Testis (tissue), 3 donors: ENCODE data around the gene AFAP1. TPM values are rescaled to one million over a fixed set of nuclear protein-coding genes. Genes with fewer than 3 reads are reported as not detected.

Source experiments
- DNase-seq: peaks from one replicate; pipeline ENCODE4 v3.0.0-alpha.2; 2019
- H3K27ac ChIP-seq, 2 donors: fragments of 200-600 bp; sonication (generic); one replicate each; pipeline ENCODE4 v1.5.1; 2019
- H3K27me3 ChIP-seq: fragments of 200-600 bp; sonication (generic); one replicate; pipeline ENCODE4 v1.5.1; 2019
- H3K36me3 ChIP-seq: fragments of 200-600 bp; sonication (generic); one replicate; pipeline ENCODE4 v1.5.1; 2017; ENCODE audit warnings: low read depth; ENCODE audit errors: missing control alignments
- H3K4me1 ChIP-seq: fragments of 200-600 bp; sonication (generic); one replicate; pipeline ENCODE4 v1.5.1; 2019
- H3K4me3 ChIP-seq, 2 donors: fragments of 200-600 bp; sonication (generic); one replicate each; pipeline ENCODE4 v1.5.1; 2017 to 2019
- H3K9me3 ChIP-seq: fragments of 200-600 bp; sonication (generic); one replicate; pipeline ENCODE4 v1.5.1; 2017
- POLR2A ChIP-seq: fragments of 450-650 bp; IDR thresholded peaks from one replicate; pipeline ENCODE4 v1.6.1; 2017; ENCODE audit warnings: antibody characterized with exemption, mild to moderate bottlenecking, moderate library complexity
- WGBS, 2 donors: methylation state at CpG; one replicate each; pipeline ENCODE4 v1.1.5; 2018; 5-methylcytosine and 5-hydroxymethylcytosine counted together
- intact Hi-C: fragments of 100-400 bp; cut with DNase I; formaldehyde crosslinking; loops from one replicate; pipeline ENCODE4 v1.15.1; 2023; ENCODE audit warnings: low total_unique reads
- polyA plus RNA-seq: library from polyadenylated mRNA; stranded (reverse); fragments of 350-450 nt; fragmentation: Illumina TruSeq; extraction: RNeasy Lipid Tissue Mini Kit (QIAGEN cat#74804); gene quantifications from one replicate; pipeline ENCODE4 v1.2.3, GENCODE V29; 2014; ENCODE audit warnings: low read depth, low replicate concordance; ENCODE audit not compliant: insufficient read depth
- total RNA-seq, 2 donors: library from RNA; depleted of rRNA; stranded (reverse); fragments of >200 nt; gene quantifications; one replicate each; pipeline ENCODE4 v1.2.3, GENCODE V29; 2016
- TF ChIP-seq, protein P1 (sequence below), 3 experiments: fragments of 450-650 bp in 2 of 3; fragments of 200-600 bp in 1 of 3; sonication (generic) in 1 of 3; IDR thresholded peaks; one replicate each; pipeline ENCODE4 v1.5.1; 2016 to 2019; ENCODE audit warnings: antibody characterized with exemption in 3 of 3, mild to moderate bottlenecking in 2 of 3, moderate library complexity in 1 of 3

Gene AFAP1
- total and polyA plus RNA-seq, 3 donors from 2014 or later, result 23.1 to 52.4 (median 51.4) TPM

DNA sequence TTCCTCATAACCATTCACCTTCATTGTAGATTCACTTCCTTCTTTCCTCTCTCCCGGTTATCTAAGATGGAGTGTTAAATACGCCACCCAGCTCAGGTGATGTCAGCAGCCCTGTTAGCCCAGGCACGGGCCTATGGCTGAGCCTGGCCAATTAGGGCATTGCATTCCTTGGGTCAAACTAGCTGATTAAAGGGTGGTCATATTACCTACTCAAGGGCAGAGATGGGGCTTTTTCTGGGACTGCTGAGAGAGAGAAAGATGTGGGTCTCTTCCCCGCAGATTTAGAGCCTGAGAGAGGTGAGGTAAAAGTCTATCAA is 39.9 kb upstream of the AFAP1 start:
- no peaks in the 10 kb centered on the region for H3K27me3 ChIP-seq
- no peak for DNase-seq
- no peaks in the 10 kb centered on the region for H3K4me1 ChIP-seq
- no peaks in the 10 kb centered on the region for H3K9me3 ChIP-seq
- WGBS, 2 donors, result 88 to 91% methylated on average over 4 of the region's 4 CpGs
- no peak overlapping the region for H3K27ac ChIP-seq
- H3K4me3 ChIP-seq, result no peak overlapping the region
- no peaks in the 10 kb centered on the region for H3K36me3 ChIP-seq
- intact Hi-C loops, result no loop called here
- TF ChIP-seq POLR2A, result no peak
- TF ChIP-seq, protein P1, sequence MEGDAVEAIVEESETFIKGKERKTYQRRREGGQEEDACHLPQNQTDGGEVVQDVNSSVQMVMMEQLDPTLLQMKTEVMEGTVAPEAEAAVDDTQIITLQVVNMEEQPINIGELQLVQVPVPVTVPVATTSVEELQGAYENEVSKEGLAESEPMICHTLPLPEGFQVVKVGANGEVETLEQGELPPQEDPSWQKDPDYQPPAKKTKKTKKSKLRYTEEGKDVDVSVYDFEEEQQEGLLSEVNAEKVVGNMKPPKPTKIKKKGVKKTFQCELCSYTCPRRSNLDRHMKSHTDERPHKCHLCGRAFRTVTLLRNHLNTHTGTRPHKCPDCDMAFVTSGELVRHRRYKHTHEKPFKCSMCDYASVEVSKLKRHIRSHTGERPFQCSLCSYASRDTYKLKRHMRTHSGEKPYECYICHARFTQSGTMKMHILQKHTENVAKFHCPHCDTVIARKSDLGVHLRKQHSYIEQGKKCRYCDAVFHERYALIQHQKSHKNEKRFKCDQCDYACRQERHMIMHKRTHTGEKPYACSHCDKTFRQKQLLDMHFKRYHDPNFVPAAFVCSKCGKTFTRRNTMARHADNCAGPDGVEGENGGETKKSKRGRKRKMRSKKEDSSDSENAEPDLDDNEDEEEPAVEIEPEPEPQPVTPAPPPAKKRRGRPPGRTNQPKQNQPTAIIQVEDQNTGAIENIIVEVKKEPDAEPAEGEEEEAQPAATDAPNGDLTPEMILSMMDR (IDR thresholded peaks at IDR 0.05), result no peak

DNA sequence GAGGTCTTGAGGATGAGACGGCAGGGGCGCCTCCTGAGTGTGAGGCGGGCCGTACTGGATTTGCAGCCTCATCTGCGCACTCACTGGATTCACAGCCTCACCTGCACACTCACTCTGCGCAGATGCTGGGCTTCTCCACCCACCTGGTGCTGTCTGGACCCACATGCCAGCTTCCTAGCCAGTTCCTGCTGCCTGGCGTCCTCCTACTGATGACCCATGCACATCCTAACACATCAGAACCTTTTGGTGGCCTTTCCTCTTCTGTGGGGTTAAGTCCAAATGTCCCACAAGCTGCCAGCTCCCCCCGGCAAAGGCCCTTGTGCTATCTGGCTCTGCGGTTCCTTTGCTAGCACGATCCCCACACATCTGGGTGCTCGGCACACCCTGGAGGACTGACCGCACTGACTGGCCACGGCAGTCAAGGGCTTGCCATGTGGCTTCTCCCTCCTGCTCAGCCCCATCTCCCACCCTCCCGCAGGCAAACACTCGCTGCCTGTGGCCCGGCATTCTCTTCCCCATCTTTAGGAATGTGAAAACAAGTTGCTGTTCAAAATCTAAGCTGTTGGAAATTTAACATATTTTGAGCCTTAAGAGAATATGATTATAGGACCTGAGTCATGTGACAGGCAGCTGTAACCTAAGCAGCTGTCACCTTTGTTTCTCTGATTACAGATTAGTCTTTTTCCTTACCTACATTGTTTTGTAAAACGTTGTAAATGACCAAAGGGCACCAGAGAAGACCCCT is 39.4 kb upstream of the AFAP1 start:
- intact Hi-C loops, result no loop called here
- Histone ChIP-seq H3K4me3 (no peak overlapping the region), H3K36me3 (no peaks in the 10 kb centered on the region), H3K27me3 (no peaks in the 10 kb centered on the region), H3K27ac (no peak overlapping the region), H3K9me3 (no peaks in the 10 kb centered on the region), H3K4me1 (no peaks in the 10 kb centered on the region)
- no peak for TF ChIP-seq POLR2A
- TF ChIP-seq, protein P1 (IDR thresholded peaks at IDR 0.05), result no peak
- no peak for DNase-seq
- WGBS, 2 donors, result 83 to 87% methylated on average over 17 of the region's 17 CpGs

DNA sequence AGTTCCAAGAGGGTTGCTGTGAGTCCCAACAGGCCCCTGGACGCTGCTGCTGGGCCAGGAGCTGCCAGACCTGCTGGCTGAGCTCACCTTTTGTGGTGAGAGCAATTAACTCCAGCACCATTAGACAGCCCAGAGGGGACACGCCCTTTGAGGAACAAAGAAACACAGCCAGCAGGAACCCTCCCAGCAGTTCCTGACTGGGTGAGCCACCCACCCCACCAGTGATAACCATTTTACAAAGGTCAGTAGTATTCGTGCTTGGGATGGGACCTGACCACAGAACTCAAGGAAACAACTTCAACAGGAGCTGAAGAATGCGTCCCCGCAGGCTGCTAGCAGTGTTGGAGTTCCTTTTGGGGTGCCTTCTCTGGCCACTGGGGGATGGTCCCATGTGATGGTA is 38.8 kb upstream of the AFAP1 start:
- no peaks in the 10 kb centered on the region for H3K36me3 ChIP-seq
- H3K4me3 ChIP-seq, result no peak overlapping the region
- 81% methylated on average over 5 of the region's 5 CpGs for WGBS, 2 donors
- H3K27me3 ChIP-seq, result no peaks in the 10 kb centered on the region
- no peaks in the 10 kb centered on the region for H3K9me3 ChIP-seq
- intact Hi-C loops, result no loop called here
- no peak for DNase-seq
- no peaks in the 10 kb centered on the region for H3K4me1 ChIP-seq
- TF ChIP-seq, protein P1 (IDR thresholded peaks at IDR 0.05), result no peak
- no peak for TF ChIP-seq POLR2A
- no peak overlapping the region for H3K27ac ChIP-seq

DNA sequence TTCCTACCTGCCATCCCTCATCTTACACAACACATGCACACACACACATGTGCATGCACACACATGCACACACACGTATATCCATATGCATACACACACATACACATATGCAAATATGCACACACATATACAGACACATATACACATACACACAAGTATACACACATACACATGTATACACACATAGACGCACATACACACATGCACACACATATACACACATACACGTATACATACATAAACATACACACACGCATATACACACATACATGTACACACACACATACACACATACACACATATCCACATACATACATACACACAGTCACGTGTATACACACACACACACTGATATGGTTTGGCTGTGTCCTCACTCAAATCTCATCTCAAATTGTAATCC is 37.0 kb upstream of the AFAP1 start:
- TF ChIP-seq, protein P1 (IDR thresholded peaks at IDR 0.05), result no peak
- TF ChIP-seq POLR2A, result no peak
- H3K27me3 ChIP-seq, result no peaks in the 10 kb centered on the region
- no peak overlapping the region for H3K4me3 ChIP-seq
- no peaks in the 10 kb centered on the region for H3K9me3 ChIP-seq
- H3K27ac ChIP-seq, result no peak overlapping the region
- no peak for DNase-seq
- no peaks in the 10 kb centered on the region for H3K4me1 ChIP-seq
- intact Hi-C loops, result no loop called here
- WGBS, 2 donors, result 94 to 97% methylated on average over 5 of the region's 5 CpGs
- H3K36me3 ChIP-seq, result no peaks in the 10 kb centered on the region

DNA sequence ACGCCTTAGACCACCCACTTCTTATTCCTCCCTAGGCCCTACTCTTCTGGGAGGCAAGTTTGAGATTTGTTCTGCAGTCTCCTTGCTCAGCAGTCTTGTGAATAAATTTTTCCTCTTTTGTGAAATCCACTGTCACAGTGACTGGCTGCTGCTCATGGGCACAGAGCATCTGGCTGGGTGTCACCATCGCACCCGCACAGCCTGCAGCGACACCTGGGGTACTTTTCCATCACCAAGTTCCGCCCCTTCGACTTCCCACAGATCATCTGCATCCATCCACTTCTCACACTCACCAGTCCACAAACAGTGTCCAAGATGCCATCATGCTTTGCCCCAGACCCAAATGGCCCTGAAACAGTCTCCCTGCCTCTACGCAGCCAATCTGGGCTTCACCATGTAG is 36.4 kb upstream of the AFAP1 start:
- intact Hi-C loops, result no loop called here
- TF ChIP-seq, protein P1 (IDR thresholded peaks at IDR 0.05), result no peak
- TF ChIP-seq POLR2A, result no peak
- no peaks in the 10 kb centered on the region for H3K36me3 ChIP-seq
- H3K4me1 ChIP-seq, result no peaks in the 10 kb centered on the region
- H3K9me3 ChIP-seq, result no peaks in the 10 kb centered on the region
- no peak for DNase-seq
- no peaks in the 10 kb centered on the region for H3K27me3 ChIP-seq
- no peak overlapping the region for H3K4me3 ChIP-seq
- H3K27ac ChIP-seq, result no peak overlapping the region
- 89 to 98% methylated on average over 7 of the region's 7 CpGs for WGBS, 2 donors
